ENCODE data around the gene TCF7L2. TPM values are rescaled to one million over a fixed set of nuclear protein-coding genes. Genes with fewer than 3 reads are reported as not detected.

TCF7L2 gene
- total and polyA plus RNA-seq, 8 donors, result 6.7 to 179 (median 61.7) TPM

GRCh38 chr10:113135025-113135424, 185.0 kb downstream of the TCF7L2 start:
- H3K9me3 ChIP-seq, result no peaks in the 10 kb centered on the region
- no peak overlapping the region for H3K4me3 ChIP-seq
- intact Hi-C loops (cut with DNase I; ENCODE audit: low total_unique reads), result no loop called here
- WGBS, 5 donors, result 69 to 78% (median 74%) methylated on average over 9 of the region's 9 CpGs
- H3K4me1 ChIP-seq, result peaks cover 0 to 76% (median 43%) of the 10 kb centered on the region in 4 donors
- peaks cover 0 to 6% (median 0%) of the 10 kb centered on the region in 4 donors for H3K36me3 ChIP-seq
- H3K27me3 ChIP-seq, result no peaks in the 10 kb centered on the region
- DNase-seq, result no peak
- no peak overlapping the region for H3K27ac ChIP-seq
- TF ChIP-seq POLR2A (IDR thresholded peaks at IDR 0.05) (no peak), POLR2AphosphoS5 (IDR thresholded peaks at IDR 0.05) (no peak), CTCF (IDR thresholded peaks at IDR 0.05) (no peak), EP300 (IDR thresholded peaks at IDR 0.05) (no peak)

DNA sequence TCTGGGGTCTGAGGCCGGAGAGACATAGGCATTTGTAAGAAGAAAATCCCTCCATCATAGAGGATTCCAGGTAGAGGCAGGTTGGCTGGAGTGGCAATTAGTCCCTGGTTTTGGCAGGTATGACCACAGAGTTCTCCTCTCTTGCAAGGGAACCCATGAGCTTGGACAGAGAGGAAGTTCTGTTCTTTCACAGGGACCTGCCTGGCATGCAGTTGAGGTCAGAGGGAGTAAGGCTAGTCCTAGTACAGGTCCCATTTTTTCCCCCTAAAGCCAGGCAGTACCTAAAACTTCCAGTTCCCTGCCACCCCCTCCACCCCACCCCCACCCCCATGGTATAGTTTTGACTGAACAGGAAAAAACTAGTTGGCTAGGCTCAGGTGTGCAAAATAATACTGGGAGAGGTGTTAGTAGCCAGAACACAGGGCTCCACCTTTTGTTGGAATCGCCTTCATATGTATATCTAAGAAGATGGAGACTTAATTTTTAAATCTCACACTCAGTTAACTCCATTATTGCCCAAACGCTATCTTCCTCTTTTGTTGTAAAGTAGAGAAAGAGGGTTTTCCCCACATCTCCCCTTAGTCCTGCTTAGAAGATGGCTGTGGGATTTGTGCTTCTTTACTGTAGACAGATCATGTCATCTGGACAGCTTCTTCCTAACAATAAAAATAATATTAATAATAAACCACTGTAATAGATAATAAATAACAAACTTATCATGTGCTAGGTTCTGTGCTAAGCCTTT, 188.1 kb downstream of the TCF7L2 start:
- H3K4me3 ChIP-seq, result no peak overlapping the region
- TF ChIP-seq EP300 (IDR thresholded peaks at IDR 0.05), result no peak
- TF ChIP-seq POLR2AphosphoS5 (IDR thresholded peaks at IDR 0.05), result no peak
- TF ChIP-seq CTCF (IDR thresholded peaks at IDR 0.05), result no peak
- no peak for TF ChIP-seq POLR2A (IDR thresholded peaks at IDR 0.05)
- H3K27ac ChIP-seq, result peak overlapping the region in 1 of 5 donors; percentile 60
- peaks cover 0 to 24% (median 21%) of the 10 kb centered on the region in 4 donors for H3K36me3 ChIP-seq
- WGBS, 5 donors, result 91 to 96% (median 92%) methylated on average over 3 of the region's 3 CpGs
- no peak for DNase-seq
- peaks cover 12 to 73% (median 44%) of the 10 kb centered on the region in 4 donors for H3K4me1 ChIP-seq
- intact Hi-C loops (cut with DNase I; ENCODE audit: low total_unique reads), result no loop called here
- H3K27me3 ChIP-seq, result no peaks in the 10 kb centered on the region
- H3K9me3 ChIP-seq, result no peaks in the 10 kb centered on the region

DNA sequence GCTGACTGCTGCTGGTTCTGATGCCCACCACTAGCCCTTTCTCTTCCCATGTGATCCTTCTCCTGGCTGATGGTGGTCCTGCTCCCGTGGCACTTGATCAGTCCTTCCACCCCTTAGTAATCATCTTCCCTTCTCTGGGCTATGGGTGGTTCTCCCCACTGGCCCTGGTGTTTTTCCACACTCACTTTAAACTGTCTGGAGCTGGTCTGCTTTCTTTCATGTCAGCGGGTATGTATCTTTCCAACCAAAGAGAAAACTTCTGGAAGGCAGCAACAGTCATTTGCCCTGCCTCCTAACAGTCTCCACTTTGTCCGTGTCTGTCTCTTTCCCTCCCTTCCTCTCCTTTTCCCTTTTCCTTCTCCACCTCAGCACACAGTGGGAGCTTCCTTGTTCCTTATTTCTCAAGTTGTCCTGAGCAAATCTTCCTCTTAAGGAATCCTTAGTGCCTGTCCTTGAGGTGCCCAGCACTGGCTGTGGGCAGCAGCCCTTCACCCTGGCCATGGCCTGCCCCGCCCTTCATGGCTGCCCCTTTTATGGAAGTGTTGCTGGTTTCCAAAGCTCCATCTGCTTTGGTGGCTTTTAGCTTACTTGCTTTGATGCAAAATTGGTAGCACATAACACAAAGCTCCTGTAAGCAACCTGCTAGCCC, 189.0 kb downstream of the TCF7L2 start:
- H3K9me3 ChIP-seq, result no peaks in the 10 kb centered on the region
- H3K36me3 ChIP-seq, result peaks cover 0 to 31% (median 31%) of the 10 kb centered on the region in 4 donors
- H3K4me3 ChIP-seq, result no peak overlapping the region
- TF ChIP-seq CTCF (IDR thresholded peaks at IDR 0.05) (no peak), EP300 (IDR thresholded peaks at IDR 0.05) (no peak), POLR2A (IDR thresholded peaks at IDR 0.05) (no peak), POLR2AphosphoS5 (IDR thresholded peaks at IDR 0.05) (no peak)
- H3K4me1 ChIP-seq, result peaks cover 12 to 64% (median 40%) of the 10 kb centered on the region in 4 donors
- intact Hi-C loops (cut with DNase I; ENCODE audit: low total_unique reads), result no loop called here
- H3K27ac ChIP-seq, result peak overlapping the region in 2 of 5 donors; percentile 29 to 60
- no peak for DNase-seq
- no peaks in the 10 kb centered on the region for H3K27me3 ChIP-seq
- WGBS, 5 donors, result 81 to 91% (median 88%) methylated on average over 4 of the region's 4 CpGs

DNA sequence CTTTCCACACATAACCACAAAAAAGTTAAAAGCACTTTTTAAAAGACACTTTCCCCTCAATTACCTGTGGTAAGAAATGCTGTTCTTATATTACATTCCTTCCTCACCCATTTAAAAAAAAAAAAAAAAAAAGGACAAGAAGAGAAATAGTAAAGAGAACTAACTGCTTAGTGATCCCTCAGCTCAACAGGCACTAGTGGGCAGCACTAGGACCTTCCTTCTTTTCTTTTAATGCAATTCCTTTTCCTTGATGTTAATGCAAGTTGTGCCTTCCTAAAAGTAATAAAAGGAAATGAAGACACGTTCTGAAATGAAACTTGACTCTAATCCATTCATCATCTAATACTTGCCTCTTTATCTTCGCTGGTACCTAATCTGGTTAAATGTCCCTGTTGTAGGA, 189.7 kb downstream of the TCF7L2 start:
- peaks cover 0 to 37% (median 35%) of the 10 kb centered on the region in 4 donors for H3K36me3 ChIP-seq
- no peaks in the 10 kb centered on the region for H3K9me3 ChIP-seq
- H3K27me3 ChIP-seq, result no peaks in the 10 kb centered on the region
- intact Hi-C loops (cut with DNase I; ENCODE audit: low total_unique reads), result no loop called here
- no peak for TF ChIP-seq CTCF (IDR thresholded peaks at IDR 0.05)
- no peak for TF ChIP-seq EP300 (IDR thresholded peaks at IDR 0.05)
- no peak for TF ChIP-seq POLR2AphosphoS5 (IDR thresholded peaks at IDR 0.05)
- H3K4me3 ChIP-seq, result no peak overlapping the region
- 59 to 72% (median 66%) methylated on average over 2 of the region's 2 CpGs for WGBS, 5 donors
- no peak for DNase-seq
- peaks cover 12 to 60% (median 37%) of the 10 kb centered on the region in 4 donors for H3K4me1 ChIP-seq
- H3K27ac ChIP-seq, result peak overlapping the region in 1 of 5 donors; percentile 60

Data from stomach (tissue), 9 donors.